K562 (cell line): ENCODE data around the gene JRKL. TPM values are rescaled to one million over a fixed set of nuclear protein-coding genes. Genes with fewer than 3 reads are reported as not detected.

Experiments used
- ATF1 ChIP-seq, 2 experiments: fragments of 450-650 bp in 1 of 2; IDR thresholded peaks; 2 replicates each; pipeline ENCODE4 v1.6.1; 2016; ENCODE audit warnings: missing compliant biosample characterization in 1 of 2, missing genetic modification characterization in 1 of 2
- BRD4 ChIP-seq: fragments of 200-600 bp; sonication (generic); IDR thresholded peaks from 2 replicates; pipeline ENCODE4 v1.6.1; 2017; ENCODE audit warnings: inconsistent platforms
- ESRRA ChIP-seq: fragments of 450-650 bp; IDR thresholded peaks from 2 replicates; pipeline ENCODE4 v1.6.1; 2014; ENCODE audit warnings: low read depth, mild to moderate bottlenecking, moderate library complexity, borderline replicate concordance
- HNRNPK ChIP-seq: fragments of 200-400 bp; formaldehyde crosslinking; IDR thresholded peaks from one replicate; pipeline ENCODE4 v1.6.1; 2018; ENCODE audit warnings: mild to moderate bottlenecking, low read depth, low read length; ENCODE audit not compliant: poor library complexity, severe bottlenecking
- KLF10 ChIP-seq: fragments of 250-450 bp; sonication (Bioruptor Pico); IDR thresholded peaks from 2 replicates; pipeline ENCODE4 v1.6.1; 2021; ENCODE audit warnings: matching md5 sums
- KLF16 ChIP-seq: IDR thresholded peaks from 2 replicates; pipeline ENCODE4 v1.6.1; 2016; ENCODE audit warnings: antibody characterized with exemption
- MEIS2 ChIP-seq: fragments of 450-650 bp; IDR thresholded peaks from 2 replicates; pipeline ENCODE4 v1.6.1; 2014; ENCODE audit warnings: mild to moderate bottlenecking; ENCODE audit not compliant: partially characterized antibody
- MYNN ChIP-seq, 2 experiments: sonication (generic); formaldehyde crosslinking in 1 of 2; IDR thresholded peaks; 2 replicates each; pipeline versions ENCODE4 v1.5.0 to v1.6.1; 2016 to 2020; ENCODE audit warnings: antibody characterized with exemption in 1 of 2, missing genetic modification reagents in 1 of 2
- POLR2A ChIP-seq: fragments of 450-650 bp; conservative IDR thresholded peaks from 2 replicates; pipeline ENCODE4 v1.6.1; 2016
- RBM14 ChIP-seq: fragments of 200-400 bp; formaldehyde crosslinking; IDR thresholded peaks from 2 replicates; pipeline ENCODE4 v1.6.1; 2018; ENCODE audit warnings: low read depth, mild to moderate bottlenecking, low read length, moderate library complexity, borderline replicate concordance; ENCODE audit not compliant: insufficient read depth
- RBM22 ChIP-seq: fragments of 200-400 bp; formaldehyde crosslinking; IDR thresholded peaks from 2 replicates; pipeline ENCODE4 v1.6.1; 2018; ENCODE audit warnings: low read length, low read depth; ENCODE audit not compliant: poor library complexity, severe bottlenecking
- RBM25 ChIP-seq: fragments of 200-400 bp; formaldehyde crosslinking; IDR thresholded peaks from 2 replicates; pipeline ENCODE4 v1.6.1; 2018; ENCODE audit warnings: low read length, low read depth, moderate library complexity; ENCODE audit not compliant: severe bottlenecking
- SIRT6 ChIP-seq: IDR thresholded peaks from one replicate; pipeline ENCODE4 v1.6.1; 2012; ENCODE audit warnings: low read depth, mild to moderate bottlenecking, control low read depth, inconsistent platforms, low read length, moderate library complexity
- SMAD4 ChIP-seq: fragments of 250-450 bp; sonication (Bioruptor Pico); conservative IDR thresholded peaks from 2 replicates; pipeline ENCODE4 v1.8.0; 2021; ENCODE audit warnings: inconsistent platforms, mild to moderate bottlenecking, moderate library complexity
- SMC3 ChIP-seq: conservative IDR thresholded peaks from 2 replicates; pipeline ENCODE4 v1.6.1; 2011; ENCODE audit warnings: low read depth, low read length, improper control_type of control experiment; ENCODE audit not compliant: insufficient read depth
- SREBF2 ChIP-seq: sonication (generic); formaldehyde crosslinking; IDR thresholded peaks from 2 replicates; pipeline ENCODE4 v1.4.0; 2020; ENCODE audit warnings: mild to moderate bottlenecking, missing genetic modification reagents
- XRCC5 ChIP-seq: fragments of 200-400 bp; formaldehyde crosslinking; IDR thresholded peaks from 2 replicates; pipeline ENCODE4 v1.6.1; 2017; ENCODE audit warnings: low read depth, mild to moderate bottlenecking, low read length
- ZFP1 ChIP-seq: fragments of 450-650 bp; formaldehyde crosslinking; IDR thresholded peaks from 2 replicates; pipeline ENCODE4 v1.4.0; 2020; ENCODE audit warnings: mild to moderate bottlenecking, mixed read lengths
- polyA plus RNA-seq, 8 experiments: library from polyadenylated mRNA; depleted of rRNA in 4 of 8; stranded (reverse) in 5 of 8; unstranded in 3 of 8; fragments of >200 nt; fragmentation: Nextera tagmentation in 2 of 8; fragmentation: Illumina TruSeq in 1 of 8; extraction: Ambion mirVana in 2 of 8; extraction: Trizol in 1 of 8; gene quantifications; 2 replicates each; pipeline versions ENCODE4 v1.2.1 to v1.2.3, GENCODE V29; 2011 to 2014; ENCODE audit warnings: inconsistent platforms in 1 of 8, missing spikeins in 1 of 8
- total RNA-seq, 7 experiments: library from RNA; depleted of rRNA in 6 of 7; stranded (reverse); fragments of >200 nt in 6 of 7; fragmentation: Illumina TruSeq in 2 of 7; extraction: Trizol in 2 of 7; gene quantifications; 2 replicates each; pipeline versions ENCODE4 v1.2.1 to v1.2.3, GENCODE V29; 2011 to 2021; ENCODE audit warnings: low replicate concordance in 1 of 7
- TF ChIP-seq, protein P1 (sequence below): fragments of 250-450 bp; sonication (Bioruptor Pico); IDR thresholded peaks from 2 replicates; pipeline ENCODE4 v1.8.0; 2021; ENCODE audit warnings: moderate library complexity, mild to moderate bottlenecking, inconsistent platforms
- TF ChIP-seq, protein P2 (sequence below): fragments of 250-450 bp; sonication (Bioruptor Pico); IDR thresholded peaks from 2 replicates; pipeline ENCODE4 v1.8.0; 2021; ENCODE audit warnings: mild to moderate bottlenecking, moderate library complexity
- TF ChIP-seq, protein P3 (sequence below): sonication (generic); formaldehyde crosslinking; IDR thresholded peaks from 2 replicates; pipeline ENCODE4 v1.8.0; 2022; ENCODE audit warnings: mild to moderate bottlenecking, missing genetic modification reagents, borderline replicate concordance
- TF ChIP-seq, protein P4 (sequence below), 2 experiments: fragments of 450-650 bp in 1 of 2; sonication (generic) in 1 of 2; formaldehyde crosslinking; conservative IDR thresholded peaks; 2 replicates each; pipeline versions ENCODE4 v1.4.0 to v1.8.1; 2020 to 2022; ENCODE audit warnings: mild to moderate bottlenecking in 1 of 2, missing genetic modification reagents in 1 of 2

The JRKL gene
- total and polyA plus RNA-seq, 9 of the 15 experiments (the other 6 are each of a cell fraction or from before 2014, with no cell fraction given): 4.5 to 14.8 (median 8.5) TPM

DNA sequence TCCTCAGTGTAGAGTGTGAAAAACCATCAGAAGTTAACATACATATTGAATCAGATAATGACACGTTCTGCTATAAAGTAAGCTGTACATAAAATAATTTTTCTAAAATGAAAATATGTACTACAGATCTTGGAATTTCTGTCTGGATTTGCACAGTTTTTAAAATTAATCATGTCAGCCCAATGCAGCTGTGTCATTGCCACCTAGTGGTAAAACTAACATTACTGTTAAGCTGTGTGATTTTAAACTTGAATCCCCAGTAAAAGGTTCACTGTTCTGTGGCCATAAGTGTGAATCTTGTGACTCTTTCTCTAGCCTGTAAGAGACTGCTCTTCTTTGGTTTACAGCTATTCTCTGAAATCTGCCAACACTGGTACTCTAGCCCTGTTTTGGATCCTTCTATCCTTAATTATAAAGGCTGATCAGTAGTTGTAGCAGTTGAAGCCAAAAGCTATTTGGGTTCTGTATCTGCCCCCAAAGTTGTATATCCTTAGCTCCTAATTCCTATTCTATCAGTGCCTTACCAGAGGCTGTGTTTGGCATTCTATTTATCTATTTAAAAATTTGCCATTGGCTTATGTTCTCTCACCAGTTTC, 4.0 kb downstream of the JRKL start (continued):
- TF ChIP-seq, protein P1, sequence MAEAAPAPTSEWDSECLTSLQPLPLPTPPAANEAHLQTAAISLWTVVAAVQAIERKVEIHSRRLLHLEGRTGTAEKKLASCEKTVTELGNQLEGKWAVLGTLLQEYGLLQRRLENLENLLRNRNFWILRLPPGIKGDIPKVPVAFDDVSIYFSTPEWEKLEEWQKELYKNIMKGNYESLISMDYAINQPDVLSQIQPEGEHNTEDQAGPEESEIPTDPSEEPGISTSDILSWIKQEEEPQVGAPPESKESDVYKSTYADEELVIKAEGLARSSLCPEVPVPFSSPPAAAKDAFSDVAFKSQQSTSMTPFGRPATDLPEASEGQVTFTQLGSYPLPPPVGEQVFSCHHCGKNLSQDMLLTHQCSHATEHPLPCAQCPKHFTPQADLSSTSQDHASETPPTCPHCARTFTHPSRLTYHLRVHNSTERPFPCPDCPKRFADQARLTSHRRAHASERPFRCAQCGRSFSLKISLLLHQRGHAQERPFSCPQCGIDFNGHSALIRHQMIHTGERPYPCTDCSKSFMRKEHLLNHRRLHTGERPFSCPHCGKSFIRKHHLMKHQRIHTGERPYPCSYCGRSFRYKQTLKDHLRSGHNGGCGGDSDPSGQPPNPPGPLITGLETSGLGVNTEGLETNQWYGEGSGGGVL (CRISPR knock-in tag): no peak
- TF ChIP-seq ZFP1 (CRISPR knock-in tag): no peak
- peak; percentile 6 for TF ChIP-seq RBM25
- TF ChIP-seq, protein P2, sequence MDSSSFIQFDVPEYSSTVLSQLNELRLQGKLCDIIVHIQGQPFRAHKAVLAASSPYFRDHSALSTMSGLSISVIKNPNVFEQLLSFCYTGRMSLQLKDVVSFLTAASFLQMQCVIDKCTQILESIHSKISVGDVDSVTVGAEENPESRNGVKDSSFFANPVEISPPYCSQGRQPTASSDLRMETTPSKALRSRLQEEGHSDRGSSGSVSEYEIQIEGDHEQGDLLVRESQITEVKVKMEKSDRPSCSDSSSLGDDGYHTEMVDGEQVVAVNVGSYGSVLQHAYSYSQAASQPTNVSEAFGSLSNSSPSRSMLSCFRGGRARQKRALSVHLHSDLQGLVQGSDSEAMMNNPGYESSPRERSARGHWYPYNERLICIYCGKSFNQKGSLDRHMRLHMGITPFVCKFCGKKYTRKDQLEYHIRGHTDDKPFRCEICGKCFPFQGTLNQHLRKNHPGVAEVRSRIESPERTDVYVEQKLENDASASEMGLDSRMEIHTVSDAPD (CRISPR knock-in tag): no peak
- TF ChIP-seq ESRRA: no peak
- no peak for TF ChIP-seq POLR2A
- no peak for TF ChIP-seq RBM22
- TF ChIP-seq MEIS2: peak; percentile 90
- TF ChIP-seq KLF10: no peak
- no peak for TF ChIP-seq BRD4
- TF ChIP-seq SMC3: 0 out of 2 replicates have a peak, but pooled peaks have one; percentile 19
- TF ChIP-seq ATF1 (CRISPR knock-in tag; IDR thresholded peaks at IDR 0.05): no peak
- TF ChIP-seq ATF1 (tag; IDR thresholded peaks at IDR 0.05): no peak
- TF ChIP-seq RBM14: no peak
- TF ChIP-seq XRCC5: no peak
- no peak for TF ChIP-seq SREBF2 (CRISPR knock-in tag)
- TF ChIP-seq HNRNPK: no peak
- no peak for TF ChIP-seq SIRT6
- TF ChIP-seq KLF16: 0 out of 2 replicates have a peak, but pooled peaks have one; percentile 36
- 0 out of 2 replicates have a peak, but pooled peaks have one; percentile 16 for TF ChIP-seq SMAD4 (CRISPR knock-in tag)
- TF ChIP-seq, protein P3, sequence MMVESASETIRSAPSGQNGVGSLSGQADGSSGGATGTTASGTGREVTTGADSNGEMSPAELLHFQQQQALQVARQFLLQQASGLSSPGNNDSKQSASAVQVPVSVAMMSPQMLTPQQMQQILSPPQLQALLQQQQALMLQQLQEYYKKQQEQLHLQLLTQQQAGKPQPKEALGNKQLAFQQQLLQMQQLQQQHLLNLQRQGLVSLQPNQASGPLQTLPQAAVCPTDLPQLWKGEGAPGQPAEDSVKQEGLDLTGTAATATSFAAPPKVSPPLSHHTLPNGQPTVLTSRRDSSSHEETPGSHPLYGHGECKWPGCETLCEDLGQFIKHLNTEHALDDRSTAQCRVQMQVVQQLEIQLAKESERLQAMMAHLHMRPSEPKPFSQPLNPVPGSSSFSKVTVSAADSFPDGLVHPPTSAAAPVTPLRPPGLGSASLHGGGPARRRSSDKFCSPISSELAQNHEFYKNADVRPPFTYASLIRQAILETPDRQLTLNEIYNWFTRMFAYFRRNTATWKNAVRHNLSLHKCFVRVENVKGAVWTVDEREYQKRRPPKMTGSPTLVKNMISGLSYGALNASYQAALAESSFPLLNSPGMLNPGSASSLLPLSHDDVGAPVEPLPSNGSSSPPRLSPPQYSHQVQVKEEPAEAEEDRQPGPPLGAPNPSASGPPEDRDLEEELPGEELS (CRISPR knock-in tag): no peak
- TF ChIP-seq MYNN (IDR thresholded peaks at IDR 0.05): no peak
- TF ChIP-seq MYNN (CRISPR knock-in tag; IDR thresholded peaks at IDR 0.05): no peak
- TF ChIP-seq, protein P4, sequence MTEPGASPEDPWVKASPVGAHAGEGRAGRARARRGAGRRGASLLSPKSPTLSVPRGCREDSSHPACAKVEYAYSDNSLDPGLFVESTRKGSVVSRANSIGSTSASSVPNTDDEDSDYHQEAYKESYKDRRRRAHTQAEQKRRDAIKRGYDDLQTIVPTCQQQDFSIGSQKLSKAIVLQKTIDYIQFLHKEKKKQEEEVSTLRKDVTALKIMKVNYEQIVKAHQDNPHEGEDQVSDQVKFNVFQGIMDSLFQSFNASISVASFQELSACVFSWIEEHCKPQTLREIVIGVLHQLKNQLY (CRISPR knock-in tag; conservative IDR thresholded peaks at IDR 0.05): no peak
